Skeletal muscle cell (primary cell): ENCODE data around the gene PGGHG.
"Not testable (repeated sequence)": the region's sequence is repeated elsewhere in the genome, so short reads cannot be mapped to it uniquely, and the experiment has no call there.

Experiments
- DNase-seq: peaks from one replicate; pipeline ENCODE4 v3.0.0-alpha.2; 2010; ENCODE audit warnings: low read depth
- H3K4me3 ChIP-seq: 2 replicates; pipeline ENCODE4 v1.5.1; 2011; ENCODE audit warnings: low read depth, mild to moderate bottlenecking, control low read depth, low read length, moderate library complexity

The PGGHG gene

GRCh38 chr11:283405-284104 lies 5.4 kb upstream of the PGGHG start:
- no peak for DNase-seq
- no peak overlapping the region for H3K4me3 ChIP-seq

- no peak for DNase-seq
- no peak overlapping the region for H3K4me3 ChIP-seq
These were observed 4.6 kb upstream of the PGGHG start for GRCh38 chr11:284105-285020.

GRCh38 chr11:285021-285893 lies 3.7 kb upstream of the PGGHG start:
- no peak overlapping the region for H3K4me3 ChIP-seq
- no peak for DNase-seq

- no peak for DNase-seq
- no peak overlapping the region for H3K4me3 ChIP-seq
These were observed 3.1 kb upstream of the PGGHG start for GRCh38 chr11:285894-286220.

- not testable (repeated sequence) for DNase-seq, H3K4me3 ChIP-seq
These were observed 1.7 kb upstream of the PGGHG start for GRCh38 chr11:286977-287820.

- DNase-seq, result no peak
- H3K4me3 ChIP-seq, result peak overlapping the region; percentile 48
These were observed 977 bp upstream of the PGGHG start for GRCh38 chr11:287821-288477.

GRCh38 chr11:289398-289711 lies 429 bp downstream of the PGGHG start:
- no peak for DNase-seq
- H3K4me3 ChIP-seq, result peak overlapping the region; percentile 39

GRCh38 chr11:289712-290620 lies 1.0 kb downstream of the PGGHG start:
- peak overlapping the region; percentile 39 for H3K4me3 ChIP-seq
- DNase-seq, result no peak

GRCh38 chr11:290621-291231 lies 1.8 kb downstream of the PGGHG start:
- H3K4me3 ChIP-seq, result no peak overlapping the region
- DNase-seq, result no peak

GRCh38 chr11:291281-292210 lies 2.6 kb downstream of the PGGHG start:
- no peak overlapping the region for H3K4me3 ChIP-seq
- DNase-seq, result no peak

GRCh38 chr11:292211-293121 lies 3.5 kb downstream of the PGGHG start:
- no peak overlapping the region for H3K4me3 ChIP-seq
- no peak for DNase-seq

GRCh38 chr11:293271-293851 lies 4.4 kb downstream of the PGGHG start:
- no peak overlapping the region for H3K4me3 ChIP-seq
- DNase-seq, result no peak

GRCh38 chr11:293852-294661 lies 5.1 kb downstream of the PGGHG start:
- no peak for DNase-seq
- no peak overlapping the region for H3K4me3 ChIP-seq

- no peak overlapping the region for H3K4me3 ChIP-seq
- no peak for DNase-seq
These were observed 5.9 kb downstream of the PGGHG start for GRCh38 chr11:294780-295179.
